ENCODE measurements around the gene ACP2.
A peak's percentile ranks its signal among the peaks of the same experiment; 100 is the strongest.

ACP2 gene, protein sequence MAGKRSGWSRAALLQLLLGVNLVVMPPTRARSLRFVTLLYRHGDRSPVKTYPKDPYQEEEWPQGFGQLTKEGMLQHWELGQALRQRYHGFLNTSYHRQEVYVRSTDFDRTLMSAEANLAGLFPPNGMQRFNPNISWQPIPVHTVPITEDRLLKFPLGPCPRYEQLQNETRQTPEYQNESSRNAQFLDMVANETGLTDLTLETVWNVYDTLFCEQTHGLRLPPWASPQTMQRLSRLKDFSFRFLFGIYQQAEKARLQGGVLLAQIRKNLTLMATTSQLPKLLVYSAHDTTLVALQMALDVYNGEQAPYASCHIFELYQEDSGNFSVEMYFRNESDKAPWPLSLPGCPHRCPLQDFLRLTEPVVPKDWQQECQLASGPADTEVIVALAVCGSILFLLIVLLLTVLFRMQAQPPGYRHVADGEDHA

DNA sequence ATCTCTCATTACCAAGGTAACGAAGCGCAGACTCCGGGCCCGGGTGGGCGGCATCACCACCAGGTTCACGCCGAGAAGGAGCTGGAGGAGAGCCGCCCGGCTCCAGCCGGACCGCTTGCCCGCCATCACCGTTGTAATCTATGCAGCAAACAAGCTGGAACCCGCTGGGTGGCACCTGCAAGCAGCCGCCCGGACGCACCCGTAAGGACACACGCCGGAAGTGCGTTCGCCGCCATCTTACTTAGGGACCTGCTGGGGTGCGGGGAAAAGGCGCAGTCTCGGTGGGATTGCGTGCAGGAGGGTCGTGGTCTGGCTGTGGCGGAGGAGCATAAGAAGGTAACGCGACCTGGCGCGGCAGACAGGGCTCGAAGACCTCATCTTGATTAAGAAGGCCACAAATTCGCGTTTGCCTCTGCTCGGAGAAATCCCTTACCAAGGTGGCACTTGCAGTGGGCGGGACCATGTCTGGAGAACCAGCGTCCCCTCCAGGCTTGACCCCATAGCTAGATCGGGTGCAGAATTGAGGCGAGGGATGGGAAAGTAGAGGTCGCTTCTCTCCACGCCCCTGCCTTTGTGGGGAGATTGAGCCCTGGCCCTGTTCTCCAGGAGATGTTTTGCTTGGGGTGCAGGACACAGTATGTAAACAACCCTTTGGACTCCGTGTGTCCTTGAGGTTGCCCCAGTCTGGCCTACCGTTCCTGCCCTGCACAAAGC, at the start of gene ACP2:
Gene ACP2, minus strand, starts transcription at position 151 of the 714 bp plus-strand sequence. Its CDS starts 25 bp downstream, at position 126.
- Histone ChIP-seq H3K9ac (ENCODE audit: low read length) (peak within 1 kb of the TSS; percentile 85), H2AFZ (ENCODE audit: low read length) (peak within 1 kb of the TSS; percentile 97), H3K9me2 (replicated peaks; ENCODE audit: insufficient read depth, low read length) (no peaks in the 10 kb centered on the region), H3K36me3 (replicated peaks; ENCODE audit: insufficient read depth, low read length) (no peaks in the 10 kb centered on the region), H3K4me3 (ENCODE audit: low read length) (peak within 1 kb of the TSS; percentile 96), H3K27ac (ENCODE audit: low read length) (peak within 1 kb of the TSS; percentile 57), H3F3A (ENCODE audit: insufficient read depth, low read length) (peaks cover 3% of the 10 kb centered on the region; the same call in 1 of the 2 replicates), H3K9me3 (replicated peaks; ENCODE audit: insufficient read depth, low read length) (no peaks in the 10 kb centered on the region), H3K4me2 (ENCODE audit: low read depth, low read length) (peak within 1 kb of the TSS; percentile 96), H3K4me1 (ENCODE audit: low read length) (peaks cover 9% of the 10 kb centered on the region), H3K79me2 (ENCODE audit: low read length) (peaks cover 26% of the 10 kb centered on the region), H4K20me1 (ENCODE audit: insufficient read depth, low read length) (no peaks in the 10 kb centered on the region), H3K27me3 (replicated peaks; ENCODE audit: insufficient read depth, low read length) (no peaks in the 10 kb centered on the region)
- DNase-seq, result peak; percentile 90
- TF ChIP-seq, protein P1, sequence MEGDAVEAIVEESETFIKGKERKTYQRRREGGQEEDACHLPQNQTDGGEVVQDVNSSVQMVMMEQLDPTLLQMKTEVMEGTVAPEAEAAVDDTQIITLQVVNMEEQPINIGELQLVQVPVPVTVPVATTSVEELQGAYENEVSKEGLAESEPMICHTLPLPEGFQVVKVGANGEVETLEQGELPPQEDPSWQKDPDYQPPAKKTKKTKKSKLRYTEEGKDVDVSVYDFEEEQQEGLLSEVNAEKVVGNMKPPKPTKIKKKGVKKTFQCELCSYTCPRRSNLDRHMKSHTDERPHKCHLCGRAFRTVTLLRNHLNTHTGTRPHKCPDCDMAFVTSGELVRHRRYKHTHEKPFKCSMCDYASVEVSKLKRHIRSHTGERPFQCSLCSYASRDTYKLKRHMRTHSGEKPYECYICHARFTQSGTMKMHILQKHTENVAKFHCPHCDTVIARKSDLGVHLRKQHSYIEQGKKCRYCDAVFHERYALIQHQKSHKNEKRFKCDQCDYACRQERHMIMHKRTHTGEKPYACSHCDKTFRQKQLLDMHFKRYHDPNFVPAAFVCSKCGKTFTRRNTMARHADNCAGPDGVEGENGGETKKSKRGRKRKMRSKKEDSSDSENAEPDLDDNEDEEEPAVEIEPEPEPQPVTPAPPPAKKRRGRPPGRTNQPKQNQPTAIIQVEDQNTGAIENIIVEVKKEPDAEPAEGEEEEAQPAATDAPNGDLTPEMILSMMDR (IDR thresholded peaks at IDR 0.05; ENCODE audit: low read length), result peak; percentile 39
- TF ChIP-seq EZH2phosphoT487 (IDR thresholded peaks at IDR 0.05; ENCODE audit: low read length) (no peak), EZH2 (optimal IDR thresholded peaks at IDR 0.05; ENCODE audit: low read depth, low read length) (no peak)

DNA sequence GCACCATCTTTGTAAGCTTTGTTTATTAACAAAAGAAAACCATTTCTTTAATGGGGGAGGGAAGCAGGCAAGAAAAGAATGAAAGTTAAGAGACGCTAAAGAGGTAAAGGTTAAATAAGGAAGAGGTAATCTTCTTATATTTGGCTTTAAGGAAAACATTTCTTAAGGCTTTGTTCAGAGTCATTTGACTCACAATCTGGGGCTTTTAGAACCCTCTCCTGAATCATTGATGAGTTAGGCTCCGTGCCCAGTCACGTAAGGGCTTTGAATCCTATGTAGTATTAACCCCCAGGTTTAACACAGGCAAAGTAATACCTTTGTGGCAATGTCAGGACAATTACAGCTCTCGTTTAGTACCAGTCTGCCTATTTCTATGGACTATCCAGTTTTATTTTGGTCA, 47.4 kb upstream of the ACP2 start:
- Histone ChIP-seq H3K9ac (ENCODE audit: low read length) (no peak overlapping the region), H3K4me2 (ENCODE audit: low read depth, low read length) (no peak overlapping the region), H4K20me1 (ENCODE audit: insufficient read depth, low read length) (no peaks in the 10 kb centered on the region), H3K4me3 (ENCODE audit: low read length) (no peak overlapping the region), H3F3A (ENCODE audit: insufficient read depth, low read length) (no peaks in the 10 kb centered on the region), H3K4me1 (ENCODE audit: low read length) (no peaks in the 10 kb centered on the region), H2AFZ (ENCODE audit: low read length) (no peak overlapping the region), H3K79me2 (ENCODE audit: low read length) (no peaks in the 10 kb centered on the region), H3K27me3 (replicated peaks; ENCODE audit: insufficient read depth, low read length) (no peaks in the 10 kb centered on the region), H3K27ac (ENCODE audit: low read length) (no peak overlapping the region), H3K9me2 (replicated peaks; ENCODE audit: insufficient read depth, low read length) (no peaks in the 10 kb centered on the region), H3K36me3 (replicated peaks; ENCODE audit: insufficient read depth, low read length) (0 out of 2 replicates have a peak, but pooled peaks cover 3% of the 10 kb centered on the region), H3K9me3 (replicated peaks; ENCODE audit: insufficient read depth, low read length) (no peaks in the 10 kb centered on the region)
- TF ChIP-seq EZH2phosphoT487 (IDR thresholded peaks at IDR 0.05; ENCODE audit: low read length), result no peak
- no peak for DNase-seq

DNA sequence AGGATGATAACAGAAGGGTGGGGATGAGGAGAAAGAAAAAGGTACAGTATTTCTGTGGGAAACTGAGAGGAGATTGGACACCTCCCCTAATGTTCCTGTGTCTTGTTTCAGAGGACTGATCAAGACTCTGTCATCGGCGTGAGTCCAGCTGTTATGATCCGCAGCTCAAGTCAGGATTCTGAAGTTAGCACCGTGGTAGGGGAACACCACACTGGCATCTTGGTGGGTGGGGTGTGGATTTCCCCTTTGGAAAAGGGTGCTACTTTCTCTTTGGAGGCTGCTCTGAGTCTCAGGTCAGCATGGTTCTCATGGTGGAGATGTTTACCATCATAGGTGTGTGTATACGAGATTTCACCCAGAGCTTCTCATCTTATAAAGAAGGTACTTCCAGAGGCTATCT, 46.8 kb upstream of the ACP2 start:
- Histone ChIP-seq H3K36me3 (replicated peaks; ENCODE audit: insufficient read depth, low read length) (0 out of 2 replicates have a peak, but pooled peaks cover 3% of the 10 kb centered on the region), H3K9me3 (replicated peaks; ENCODE audit: insufficient read depth, low read length) (no peaks in the 10 kb centered on the region), H3K4me2 (ENCODE audit: low read depth, low read length) (no peak overlapping the region), H3K27me3 (replicated peaks; ENCODE audit: insufficient read depth, low read length) (no peaks in the 10 kb centered on the region), H3K4me3 (ENCODE audit: low read length) (no peak overlapping the region), H4K20me1 (ENCODE audit: insufficient read depth, low read length) (no peaks in the 10 kb centered on the region), H3K27ac (ENCODE audit: low read length) (no peak overlapping the region), H3K9ac (ENCODE audit: low read length) (no peak overlapping the region), H3K4me1 (ENCODE audit: low read length) (no peaks in the 10 kb centered on the region), H2AFZ (ENCODE audit: low read length) (no peak overlapping the region), H3K79me2 (ENCODE audit: low read length) (no peaks in the 10 kb centered on the region), H3F3A (ENCODE audit: insufficient read depth, low read length) (no peaks in the 10 kb centered on the region), H3K9me2 (replicated peaks; ENCODE audit: insufficient read depth, low read length) (no peaks in the 10 kb centered on the region)
- TF ChIP-seq EZH2 (optimal IDR thresholded peaks at IDR 0.05; ENCODE audit: low read depth, low read length) (no peak), EZH2phosphoT487 (IDR thresholded peaks at IDR 0.05; ENCODE audit: low read length) (no peak)
- TF ChIP-seq, protein P1 (IDR thresholded peaks at IDR 0.05; ENCODE audit: low read length), result no peak
- DNase-seq, result no peak
